HUES64 (cell line): Measurements from ENCODE around the gene MTHFR.

Source experiments
- H3K27ac ChIP-seq: 2 replicates; pipeline ENCODE4 v1.7.0; 2013; ENCODE audit warnings: low read depth, low read length, inconsistent platforms
- H3K27me3 ChIP-seq: 2 replicates; pipeline ENCODE4 v1.6.1; 2013; ENCODE audit warnings: mild to moderate bottlenecking, low read length; ENCODE audit not compliant: insufficient read depth
- H3K36me3 ChIP-seq: 2 replicates; pipeline ENCODE4 v1.6.1; 2013; ENCODE audit warnings: mild to moderate bottlenecking, low read length; ENCODE audit not compliant: insufficient read depth
- H3K4me1 ChIP-seq: 2 replicates; pipeline ENCODE4 v1.6.1; 2013; ENCODE audit warnings: mild to moderate bottlenecking, low read length, moderate library complexity; ENCODE audit not compliant: insufficient read depth
- H3K4me3 ChIP-seq: 2 replicates; pipeline ENCODE4 v1.5.1; 2013; ENCODE audit warnings: mild to moderate bottlenecking, low read length, moderate library complexity
- H3K9ac ChIP-seq: 2 replicates; pipeline ENCODE4 v1.6.1; 2013; ENCODE audit warnings: mild to moderate bottlenecking, low read depth, low read length
- H3K9me3 ChIP-seq: 2 replicates; pipeline ENCODE4 v1.6.1; 2013; ENCODE audit warnings: low read depth, low read length; ENCODE audit not compliant: insufficient read depth
- WGBS: fragments of 150-250, 120-280 bp; methylation state at CpG from one replicate; pipeline ENCODE4 v1.1.7; 2013; ENCODE audit warnings: missing lambda C conversion rate; 5-methylcytosine and 5-hydroxymethylcytosine counted together

The MTHFR gene

DNA sequence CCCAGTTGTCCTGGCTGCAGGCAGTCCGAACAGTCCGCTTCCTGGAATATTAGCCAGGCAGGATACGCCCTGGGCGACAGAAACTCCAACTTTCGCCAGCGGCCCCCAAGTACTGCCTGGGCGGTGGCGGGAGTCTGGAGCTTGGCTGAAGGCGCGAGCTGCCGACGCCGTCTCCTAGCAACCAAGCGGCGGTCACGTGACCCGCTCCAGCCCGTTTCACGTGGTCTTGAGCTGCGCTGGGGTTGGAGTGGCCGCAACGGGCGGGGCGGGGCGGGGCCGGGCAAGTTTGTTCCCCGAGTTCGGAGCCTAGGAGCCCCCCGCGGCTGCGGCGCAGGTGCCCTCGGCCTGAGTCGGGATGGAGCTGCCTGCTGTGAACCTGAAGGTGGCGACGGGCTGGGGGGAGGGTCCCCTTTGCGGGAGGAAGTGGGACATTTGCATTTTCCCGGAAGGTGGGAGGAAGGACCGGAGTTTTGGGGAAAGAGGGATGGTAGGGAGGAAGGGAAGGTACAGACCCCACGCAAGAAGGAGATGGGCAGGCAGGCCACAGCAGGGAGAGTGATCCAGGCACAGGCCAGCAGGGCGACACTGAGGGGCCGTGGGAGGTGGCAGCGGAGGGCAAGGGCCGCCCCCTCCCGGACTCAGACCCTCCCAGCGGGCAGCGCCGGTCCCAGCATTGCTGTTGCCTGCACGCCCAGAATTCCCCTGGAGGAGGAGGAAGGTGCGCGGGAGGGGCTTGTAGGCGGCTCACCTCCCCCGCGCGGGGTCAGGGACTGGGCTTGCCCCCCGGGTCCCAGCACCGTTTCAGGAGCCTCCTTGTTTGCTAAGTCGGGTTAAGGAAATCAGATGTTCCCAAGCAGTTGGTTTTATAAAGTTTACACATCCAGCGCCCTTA is 69.7 kb downstream of the MTHFR start, which contains the start of gene AGTRAP:
Gene AGTRAP (plus strand): TSS at position 283 of the 892 bp plus-strand sequence. CDS start 73 bp downstream, at position 356.
- 1% methylated on average over 59 of the region's 59 CpGs for WGBS
- H3K9ac ChIP-seq, result peak within 1 kb of the TSS; percentile 80

More for the DNA sequence above, 69.7 kb downstream of the MTHFR start, which contains the start of gene AGTRAP:
- Histone ChIP-seq H3K4me3 (peak within 1 kb of the TSS; percentile 78), H3K27me3 (no peaks in the 10 kb centered on the region), H3K9me3 (no peaks in the 10 kb centered on the region), H3K36me3 (no peaks in the 10 kb centered on the region), H3K27ac (peak within 1 kb of the TSS; percentile 91), H3K4me1 (peaks cover 29% of the 10 kb centered on the region)
